HG03139 (cell line): Measurements from ENCODE around the gene CANT1.
"Not testable (repeated sequence)": the region's sequence is repeated elsewhere in the genome, so short reads cannot be mapped to it uniquely, and the experiment has no call there.

Source experiments
- ATAC-seq: cut with Tn5 transposase; IDR thresholded peaks from one replicate; pipeline ENCODE4 v1.9.1; 2021; ENCODE audit not compliant: unreplicated experiment

Gene CANT1

GRCh38 chr17:78962984-78963348 is 46.6 kb downstream of the CANT1 start:
- not testable (repeated sequence) for ATAC-seq

- ATAC-seq = no peak
These were observed 47.1 kb downstream of the CANT1 start for GRCh38 chr17:78962345-78962983.

- ATAC-seq = no peak
These were observed 48.0 kb downstream of the CANT1 start for GRCh38 chr17:78961571-78961970.

DNA sequence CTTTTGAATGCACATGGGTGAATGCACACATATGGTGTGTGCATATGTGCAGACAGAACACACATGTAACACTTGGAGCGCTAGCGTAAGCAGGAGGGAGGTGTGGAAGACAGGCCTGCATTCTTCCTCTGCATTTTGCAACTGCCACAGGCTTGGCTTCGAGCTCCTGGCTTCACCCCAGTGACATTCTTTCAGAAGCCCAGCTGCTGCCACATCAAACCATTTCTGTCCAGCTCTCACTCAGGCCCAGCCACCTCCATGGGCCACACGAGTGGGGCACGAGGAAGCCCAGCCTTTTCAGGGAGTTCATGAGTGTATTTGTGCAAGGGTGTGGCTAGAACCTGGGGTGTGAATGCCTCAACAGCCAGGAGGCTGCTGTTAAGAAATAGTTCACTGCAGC is 48.6 kb downstream of the CANT1 start:
- no peak for ATAC-seq

- no peak for ATAC-seq
These were observed 49.8 kb downstream of the CANT1 start for GRCh38 chr17:78959803-78960202.

GRCh38 chr17:78958641-78959127 is 50.9 kb downstream of the CANT1 start:
- ATAC-seq = no peak

DNA sequence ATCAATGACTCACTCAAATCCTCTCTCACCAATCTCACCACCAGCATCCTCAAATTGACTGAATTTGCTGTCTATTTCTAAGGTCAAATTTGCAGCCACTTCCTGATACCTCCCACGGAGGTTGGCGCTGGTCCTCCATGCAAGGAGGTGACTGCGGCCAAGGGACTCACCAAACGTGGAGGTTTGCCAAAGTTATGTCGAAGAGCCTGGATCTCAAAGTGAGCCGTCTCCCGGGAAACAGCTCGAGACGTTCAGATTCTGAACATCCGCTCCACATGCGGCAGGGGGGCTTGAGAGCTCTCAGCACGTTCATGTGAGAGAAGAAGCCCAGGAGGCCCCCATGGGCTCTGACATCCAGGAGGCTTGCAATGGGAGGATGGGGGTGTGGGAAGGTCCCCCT is 52.4 kb downstream of the CANT1 start:
- no peak for ATAC-seq

GRCh38 chr17:78956254-78956653 is 53.3 kb downstream of the CANT1 start:
- ATAC-seq = no peak

DNA sequence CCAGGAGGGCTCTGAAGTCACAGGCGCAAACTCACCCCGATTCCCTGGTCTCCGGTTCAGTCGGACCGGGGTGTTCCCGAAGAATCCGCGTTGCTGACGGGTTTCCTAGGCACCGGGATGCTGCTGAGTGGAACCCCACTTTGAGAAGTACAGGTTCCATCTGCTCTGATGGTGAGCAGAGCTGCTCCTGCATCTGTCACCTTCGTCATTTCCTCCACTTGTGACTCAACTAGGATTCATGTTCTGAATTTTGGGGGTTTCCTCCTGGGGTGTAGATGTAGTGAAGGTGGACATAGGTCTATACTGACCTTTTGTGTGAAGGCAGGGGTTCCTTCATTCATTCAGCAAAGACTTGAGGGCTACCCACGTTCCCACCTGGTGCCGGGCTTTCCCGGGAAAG is 54.9 kb downstream of the CANT1 start:
- no peak for ATAC-seq

DNA sequence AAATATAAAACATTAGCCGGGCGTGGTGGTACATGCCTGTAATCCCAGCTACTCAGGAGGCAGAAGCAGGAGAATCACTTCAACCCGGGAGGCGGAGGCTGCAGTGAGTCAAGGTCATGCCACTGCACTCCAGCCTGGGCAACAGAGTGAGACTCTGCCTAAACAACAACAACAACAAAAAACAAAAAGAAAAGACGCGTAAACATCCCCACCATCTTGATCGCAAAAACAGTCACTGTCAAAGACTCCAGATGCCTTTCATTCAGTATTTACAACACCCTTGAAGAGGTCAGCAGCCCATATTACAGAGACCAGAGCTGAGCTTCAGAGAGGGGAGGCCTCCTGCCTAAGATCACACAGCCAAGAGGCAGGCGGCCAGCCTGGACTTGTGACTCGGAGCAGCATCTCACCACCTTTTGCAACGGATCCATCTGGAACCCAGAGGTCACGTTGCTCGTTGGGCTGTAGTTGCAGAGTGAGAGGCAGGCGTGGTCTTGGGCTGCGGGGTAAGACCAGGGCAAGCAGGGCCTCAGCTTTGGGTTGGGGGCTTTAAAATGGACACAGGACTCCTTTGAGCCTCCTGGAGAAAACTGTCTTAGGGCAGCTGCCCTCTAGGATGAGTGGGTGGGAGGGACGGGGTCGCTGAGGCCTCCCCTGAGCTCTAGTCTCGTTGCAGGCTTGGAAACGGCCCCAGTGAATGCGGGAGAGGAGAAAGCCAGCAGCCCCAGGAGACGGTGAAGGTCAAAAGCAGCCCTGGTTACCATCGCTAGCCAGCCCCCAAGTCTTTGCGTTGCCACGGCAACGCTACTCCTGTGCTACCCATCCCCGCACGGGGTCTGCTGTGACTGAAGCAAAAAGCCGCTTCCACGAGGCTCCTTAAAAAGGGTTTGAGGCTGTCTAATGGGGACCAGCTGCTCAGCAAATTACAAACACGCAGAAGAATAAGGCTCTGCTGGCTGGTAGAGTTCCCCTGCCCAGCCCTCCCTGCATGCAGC is 55.9 kb downstream of the CANT1 start:
- ATAC-seq = no peak

DNA sequence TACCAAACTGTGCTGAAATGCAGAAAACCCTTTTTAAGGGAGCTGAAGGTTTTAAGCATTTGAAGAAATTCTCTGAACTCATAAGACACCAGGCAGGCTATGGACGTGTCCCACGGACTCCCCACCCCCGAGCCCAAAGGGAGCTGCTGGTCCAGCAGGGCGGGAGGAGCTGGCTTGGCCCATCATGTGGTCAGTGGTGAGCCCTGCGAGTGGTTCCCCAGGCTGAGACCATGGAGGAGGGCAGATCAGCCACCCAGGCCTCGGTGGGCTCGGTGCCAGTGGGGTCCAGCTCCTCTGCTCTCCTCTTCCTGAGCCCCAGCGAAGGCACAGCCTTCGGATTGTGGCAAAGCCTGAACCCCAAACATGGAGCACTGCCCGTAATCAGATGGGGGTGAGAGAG is 56.9 kb downstream of the CANT1 start:
- no peak for ATAC-seq

GRCh38 chr17:78951967-78952551 is 57.5 kb downstream of the CANT1 start:
- ATAC-seq = no peak

GRCh38 chr17:78950870-78951269 is 58.7 kb downstream of the CANT1 start:
- no peak for ATAC-seq

- no peak for ATAC-seq
These were observed 62.1 kb downstream of the CANT1 start for GRCh38 chr17:78947235-78948149.

- ATAC-seq = no peak
These were observed 62.9 kb downstream of the CANT1 start for GRCh38 chr17:78946631-78947030.

DNA sequence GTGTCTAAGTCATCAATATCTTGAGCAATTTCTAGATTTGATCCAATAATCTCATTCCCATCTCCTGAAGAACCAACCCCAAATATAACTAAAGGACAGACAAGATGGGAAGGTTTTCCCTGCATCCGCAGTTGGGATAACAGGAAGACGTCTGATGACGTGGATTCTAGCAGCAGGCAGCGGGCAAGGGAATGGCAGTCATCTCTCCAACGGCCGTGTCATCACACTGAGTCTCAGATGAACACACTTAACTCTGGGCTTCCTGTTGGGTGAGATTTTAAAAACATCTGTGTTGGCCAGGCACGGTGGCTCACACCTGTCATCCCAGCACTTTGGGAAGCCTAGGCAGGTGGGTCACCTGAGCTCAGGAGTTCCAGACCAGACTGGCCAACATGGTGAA is 63.4 kb downstream of the CANT1 start:
- no peak for ATAC-seq

DNA sequence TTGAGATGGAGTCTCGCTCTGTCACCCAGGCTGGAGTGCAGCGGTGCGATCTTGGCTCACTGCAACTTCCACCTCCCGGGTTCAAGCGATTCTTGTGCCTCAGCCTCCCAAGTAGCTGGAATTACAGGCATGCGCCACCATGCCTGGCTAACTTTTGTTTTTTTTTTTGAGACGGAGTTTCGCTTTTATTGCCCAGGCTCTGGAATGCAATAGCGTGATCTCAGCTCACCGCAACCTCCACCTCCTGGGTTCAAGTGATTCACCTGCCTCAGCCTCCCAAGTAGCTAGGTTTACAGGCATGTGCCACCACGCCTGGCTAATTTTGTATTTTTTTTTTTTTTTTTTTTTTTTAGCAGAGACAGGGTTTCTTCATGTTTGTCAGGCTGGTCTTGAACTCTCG is 64.1 kb downstream of the CANT1 start:
- ATAC-seq = not testable (repeated sequence)

DNA sequence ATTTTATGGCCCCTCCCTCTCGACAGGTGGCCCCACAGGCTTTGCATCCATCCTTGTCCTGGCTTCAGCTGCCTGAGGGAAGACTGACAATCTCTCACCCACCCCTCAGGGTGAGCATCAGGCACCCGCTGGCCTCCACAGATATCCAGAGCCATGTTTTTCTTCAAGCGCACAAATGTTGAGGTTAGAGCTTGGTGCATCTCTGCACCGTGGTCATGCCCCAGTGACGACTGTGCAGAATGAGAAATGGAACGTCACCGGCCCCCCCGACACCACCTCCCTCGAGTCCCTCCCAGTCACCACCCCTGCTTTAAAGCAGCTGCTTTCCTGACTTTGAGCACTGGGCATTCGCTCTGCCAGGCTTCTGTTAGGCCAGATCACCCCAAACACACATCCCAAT is 64.6 kb downstream of the CANT1 start:
- ATAC-seq = no peak

- no peak for ATAC-seq
These were observed 65.5 kb downstream of the CANT1 start for GRCh38 chr17:78944026-78944425.
